G401 (cell line): Measurements from ENCODE around the gene KAT8. TPM values are rescaled to one million over a fixed set of nuclear protein-coding genes. Genes with fewer than 3 reads are reported as not detected.
A peak's percentile ranks its signal among the peaks of the same experiment; 100 is the strongest.
"Not testable (repeated sequence)": the region's sequence is repeated elsewhere in the genome, so short reads cannot be mapped to it uniquely, and the experiment has no call there.

ENCODE experiments used
- DNase-seq: peaks from one replicate; pipeline ENCODE4 v3.0.0-alpha.2; 2015; ENCODE audit warnings: low spot score
- in situ Hi-C: cut with HindIII; loops from 2 replicates; pipeline ENCODE4 v1.10.0; 2016; ENCODE audit warnings: low sequenced_read_pairs, mixed read lengths
- total RNA-seq: library from RNA; depleted of rRNA; stranded (reverse); fragments of >200 nt; shearing (Covaris generic); gene quantifications from 2 replicates; pipeline ENCODE4 v1.2.3, GENCODE V29; 2014

KAT8 gene
- total RNA-seq, 1 experiment from 2014 or later, result 86.9 TPM

DNA sequence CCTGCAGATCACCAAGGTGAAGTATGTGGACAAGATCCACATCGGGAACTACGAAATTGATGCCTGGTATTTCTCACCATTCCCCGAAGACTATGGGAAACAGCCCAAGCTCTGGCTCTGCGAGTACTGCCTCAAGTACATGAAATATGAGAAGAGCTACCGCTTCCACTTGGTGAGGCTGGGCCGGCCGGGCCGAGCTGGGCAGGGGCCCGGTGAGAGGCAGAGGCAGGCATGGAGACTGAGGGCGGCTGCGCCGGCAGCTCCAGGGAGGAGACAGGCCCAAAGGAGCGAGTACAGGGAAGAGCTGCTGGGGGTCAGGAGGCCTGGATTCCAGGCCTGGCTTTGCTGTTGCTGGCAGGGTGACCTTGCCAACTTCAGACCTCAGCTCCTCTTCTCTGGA lies 9.7 kb downstream of the KAT8 start:
- no peak for DNase-seq
- in situ Hi-C loops, result no loop called here

DNA sequence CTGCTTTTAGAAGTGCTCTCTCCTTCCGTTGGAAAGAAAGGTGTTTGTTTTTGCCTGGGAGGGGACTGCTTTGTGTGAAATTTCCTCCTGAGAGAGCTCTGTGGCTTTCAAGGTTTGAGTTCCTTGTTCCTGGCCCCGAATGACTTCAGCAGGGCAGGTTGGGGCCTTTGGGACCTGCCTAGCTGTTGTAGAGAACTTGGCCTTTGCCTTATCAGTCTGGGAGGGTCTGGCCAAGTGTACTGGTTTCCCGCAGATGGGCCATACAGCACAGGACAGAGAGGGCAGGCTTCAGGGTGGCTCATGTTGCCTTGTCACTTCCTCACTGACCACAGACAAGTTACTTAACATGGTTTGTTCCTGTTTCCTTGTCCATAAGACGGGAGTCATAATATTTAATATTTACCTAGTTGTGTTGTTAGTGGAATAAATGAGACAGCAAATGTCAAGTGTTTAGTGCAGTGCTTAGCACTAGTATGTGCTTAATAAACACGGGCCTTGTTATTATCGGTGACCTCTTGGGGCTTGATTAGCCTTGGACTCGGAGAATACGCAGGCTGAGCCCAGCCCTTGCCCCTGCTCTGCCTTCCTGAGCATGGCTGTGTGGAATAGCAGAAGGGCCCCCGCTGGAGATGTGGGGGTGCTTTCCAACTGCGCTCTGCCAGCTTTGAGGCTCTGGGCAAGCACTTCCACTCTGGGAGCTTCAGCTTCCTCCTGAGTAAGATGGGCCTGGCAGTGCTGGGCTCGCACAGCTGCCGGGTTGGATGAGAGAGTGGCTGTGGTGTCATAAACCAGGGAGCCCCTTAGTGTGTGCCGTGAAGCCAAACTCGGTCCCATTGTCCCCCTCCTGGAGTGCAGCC lies 11.5 kb downstream of the KAT8 start:
- DNase-seq, result no peak
- in situ Hi-C loops, result no loop called here

DNA sequence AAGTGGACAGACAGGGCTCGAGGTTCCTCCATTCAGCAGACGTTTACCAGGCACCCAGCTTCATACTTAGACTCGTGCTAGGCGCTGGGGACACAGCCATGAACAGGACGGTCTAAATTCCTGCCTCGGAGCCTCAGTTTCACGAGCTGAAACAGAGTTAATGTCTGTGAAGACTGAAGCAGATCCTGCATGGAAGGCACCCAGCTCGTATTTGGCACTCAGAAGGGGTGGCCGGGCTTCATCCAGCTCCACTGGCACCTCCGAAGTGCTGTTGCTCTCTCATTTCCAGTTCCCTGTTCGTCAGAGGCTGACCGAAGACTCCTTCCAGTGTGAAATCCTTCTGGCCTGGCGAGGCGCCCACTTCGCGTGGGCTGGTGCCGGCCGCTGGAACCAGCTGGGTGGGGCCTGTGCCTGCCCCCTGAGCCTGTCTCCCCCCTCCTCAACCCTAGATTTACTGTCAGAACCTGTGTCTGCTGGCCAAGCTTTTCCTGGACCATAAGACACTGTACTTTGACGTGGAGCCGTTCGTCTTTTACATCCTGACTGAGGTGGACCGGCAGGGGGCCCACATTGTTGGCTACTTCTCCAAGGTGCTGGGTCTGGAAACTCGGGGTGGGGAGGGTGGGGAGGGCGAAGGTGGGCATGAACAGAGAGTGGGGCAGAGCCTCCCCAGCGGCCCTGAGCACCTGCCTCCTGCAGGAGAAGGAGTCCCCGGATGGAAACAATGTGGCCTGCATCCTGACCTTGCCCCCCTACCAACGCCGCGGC lies 12.3 kb downstream of the KAT8 start:
- in situ Hi-C loops, result no loop called here
- peak; percentile 33 for DNase-seq

DNA sequence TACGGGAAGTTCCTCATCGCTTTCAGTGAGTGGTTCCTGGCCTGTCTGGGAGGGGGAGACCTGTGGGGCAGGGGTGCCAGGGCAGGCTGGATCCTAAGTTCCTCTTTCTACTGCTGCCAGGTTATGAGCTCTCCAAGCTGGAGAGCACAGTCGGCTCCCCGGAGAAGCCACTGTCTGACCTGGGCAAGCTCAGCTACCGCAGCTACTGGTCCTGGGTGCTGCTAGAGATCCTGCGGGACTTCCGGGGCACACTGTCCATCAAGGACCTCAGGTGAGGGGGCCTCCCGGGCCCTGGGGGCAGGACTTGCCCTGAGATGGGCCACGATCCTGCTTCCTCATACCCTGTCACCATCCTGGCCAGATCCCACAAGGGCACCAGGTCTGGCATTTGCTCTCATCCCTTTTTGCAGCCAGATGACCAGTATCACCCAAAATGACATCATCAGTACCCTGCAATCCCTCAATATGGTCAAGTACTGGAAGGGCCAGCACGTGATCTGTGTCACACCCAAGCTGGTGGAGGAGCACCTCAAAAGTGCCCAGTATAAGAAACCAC lies 12.9 kb downstream of the KAT8 start:
- no peak for DNase-seq
- in situ Hi-C loops, result no loop called here

DNA sequence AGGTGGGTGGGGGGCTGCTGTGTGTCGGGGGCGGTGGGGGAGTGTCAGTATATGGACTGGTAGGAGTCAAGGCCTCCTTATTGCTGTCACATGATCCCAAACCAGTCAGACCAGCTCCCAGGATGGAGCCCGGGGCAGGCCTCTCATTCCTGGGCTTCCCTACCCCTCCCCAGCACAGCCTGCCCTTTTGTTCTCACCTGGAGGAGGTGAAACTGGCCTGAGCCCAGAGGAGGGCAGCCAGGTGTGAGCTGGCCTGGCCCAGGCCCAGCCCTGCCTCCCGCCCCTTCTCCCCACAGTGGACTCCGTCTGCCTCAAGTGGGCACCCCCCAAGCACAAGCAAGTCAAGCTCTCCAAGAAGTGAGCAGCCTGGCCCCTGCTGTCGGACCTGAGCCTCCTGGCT lies 13.4 kb downstream of the KAT8 start:
- DNase-seq, result no peak
- in situ Hi-C loops, result no loop called here

DNA sequence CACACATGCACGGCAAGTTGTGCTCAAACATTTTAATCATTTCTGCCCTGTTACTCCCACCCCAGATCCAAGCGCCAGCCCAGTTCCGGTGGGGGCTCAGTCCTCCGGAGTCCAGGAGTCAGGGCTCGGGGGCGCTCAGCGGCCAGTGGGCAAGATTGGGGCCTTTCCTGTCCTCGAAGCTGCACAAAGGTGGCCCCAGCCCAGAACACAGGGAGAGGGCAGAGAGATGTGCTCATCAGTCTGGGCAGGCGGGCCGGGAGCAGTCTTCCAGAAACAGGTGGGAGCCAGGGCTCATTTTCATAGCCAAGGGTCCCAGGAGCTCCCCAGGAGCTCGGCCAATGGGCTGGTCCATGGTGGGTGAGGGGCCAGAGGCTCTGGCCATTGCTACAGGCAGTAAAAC lies 14.0 kb downstream of the KAT8 start:
- DNase-seq, result no peak
- in situ Hi-C loops, result no loop called here

DNA sequence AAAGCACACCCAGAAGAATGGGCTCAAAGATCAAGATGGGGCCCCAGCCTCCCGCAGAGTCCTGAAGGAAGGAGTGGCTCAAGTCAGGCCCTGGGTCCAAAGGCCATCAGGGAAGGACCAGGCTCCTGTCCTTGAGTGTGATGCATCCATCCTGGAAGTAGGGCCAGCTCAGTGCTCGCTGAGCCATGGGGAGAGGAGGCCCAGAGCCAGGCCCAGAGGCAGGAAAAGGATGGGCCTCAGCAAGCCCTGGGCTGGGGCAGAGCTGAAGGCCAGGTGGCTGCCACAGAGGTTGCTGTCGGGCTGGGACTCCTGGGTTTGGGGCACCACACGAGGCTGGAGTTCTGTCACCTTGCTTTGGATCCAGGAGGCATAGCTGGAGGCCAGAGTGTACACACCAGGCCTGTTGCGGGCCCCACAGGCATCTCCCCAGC lies 14.4 kb downstream of the KAT8 start:
- in situ Hi-C loops, result no loop called here
- DNase-seq, result no peak

DNA sequence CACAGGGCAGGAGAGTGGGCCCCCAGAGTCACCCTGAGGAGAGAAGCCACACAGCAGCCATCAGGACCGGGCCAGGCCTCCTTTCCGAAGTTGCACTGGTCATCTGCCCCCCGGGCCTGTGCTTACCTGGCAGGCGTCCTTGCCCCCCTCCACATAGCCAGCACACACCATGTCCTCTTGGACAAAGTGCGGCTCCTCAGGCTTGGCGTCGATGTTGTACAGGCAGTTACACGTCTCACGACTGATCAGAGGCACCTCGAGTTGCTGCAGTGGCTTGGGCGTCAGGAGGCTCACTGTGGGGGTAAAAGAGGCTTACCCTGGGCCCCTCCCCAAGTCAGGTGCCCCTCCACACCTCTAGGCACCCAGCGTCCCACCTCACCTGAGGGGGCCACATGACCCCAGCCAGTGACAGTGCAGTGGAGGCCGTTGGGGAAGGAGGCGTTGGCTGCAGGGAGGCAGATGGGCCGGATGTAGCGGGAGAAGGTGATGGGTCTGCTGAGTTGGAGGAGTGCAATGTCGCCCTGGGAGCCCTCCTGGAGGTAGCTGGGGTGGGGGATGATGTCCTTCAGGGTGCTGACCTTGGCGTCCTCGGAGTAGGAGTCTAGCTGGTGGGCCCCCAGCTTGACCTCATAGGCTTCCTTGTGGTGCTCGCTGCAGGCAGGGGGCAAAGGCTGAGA lies 15.0 kb downstream of the KAT8 start:
- in situ Hi-C loops, result no loop called here
- no peak for DNase-seq

DNA sequence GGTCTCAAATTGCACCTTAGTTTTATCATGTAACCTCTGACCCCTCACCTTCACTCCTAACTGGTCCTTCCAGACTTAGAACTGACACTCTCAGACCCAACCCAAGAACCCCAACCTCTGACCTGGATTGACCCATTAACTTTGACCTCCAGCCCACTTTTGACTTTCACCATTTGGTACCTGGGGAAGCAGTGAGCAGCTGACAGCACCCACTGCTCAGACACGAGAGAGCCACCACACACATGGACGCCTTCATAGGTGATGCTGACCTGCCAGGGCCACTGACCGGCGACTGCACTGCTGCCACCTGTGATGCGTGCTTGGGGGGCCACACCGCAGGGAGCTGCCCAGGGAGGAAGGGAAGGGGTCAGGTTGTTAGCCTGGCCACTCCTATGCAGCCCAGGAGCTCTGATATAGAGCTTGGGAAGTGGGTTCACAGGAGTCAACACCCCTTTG lies 15.6 kb downstream of the KAT8 start:
- DNase-seq, result no peak
- in situ Hi-C loops, result no loop called here

DNA sequence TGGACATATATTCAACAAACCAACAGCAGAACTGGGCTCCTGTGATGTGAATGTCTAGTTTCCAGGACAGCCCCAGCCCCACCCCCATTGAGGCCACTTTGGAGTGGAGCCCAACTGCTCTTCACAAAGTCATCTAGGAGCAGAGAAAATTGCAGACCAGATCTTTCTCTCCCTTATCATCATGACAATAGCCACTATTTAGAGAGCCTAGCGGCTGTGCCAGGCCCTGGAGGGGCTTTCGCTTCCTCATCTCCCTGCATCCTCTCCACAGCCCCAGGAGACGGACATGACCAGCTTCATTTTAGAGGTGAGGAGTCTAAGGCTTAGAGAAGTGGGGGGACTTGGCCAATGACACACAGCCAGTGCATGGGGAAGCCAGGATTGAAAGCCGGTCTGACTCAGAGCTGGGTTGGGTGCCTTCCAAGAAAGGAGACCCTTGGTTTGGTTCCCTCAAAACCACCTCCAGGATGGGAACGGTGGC lies 16.7 kb downstream of the KAT8 start:
- in situ Hi-C loops, result no loop called here
- no peak for DNase-seq

DNA sequence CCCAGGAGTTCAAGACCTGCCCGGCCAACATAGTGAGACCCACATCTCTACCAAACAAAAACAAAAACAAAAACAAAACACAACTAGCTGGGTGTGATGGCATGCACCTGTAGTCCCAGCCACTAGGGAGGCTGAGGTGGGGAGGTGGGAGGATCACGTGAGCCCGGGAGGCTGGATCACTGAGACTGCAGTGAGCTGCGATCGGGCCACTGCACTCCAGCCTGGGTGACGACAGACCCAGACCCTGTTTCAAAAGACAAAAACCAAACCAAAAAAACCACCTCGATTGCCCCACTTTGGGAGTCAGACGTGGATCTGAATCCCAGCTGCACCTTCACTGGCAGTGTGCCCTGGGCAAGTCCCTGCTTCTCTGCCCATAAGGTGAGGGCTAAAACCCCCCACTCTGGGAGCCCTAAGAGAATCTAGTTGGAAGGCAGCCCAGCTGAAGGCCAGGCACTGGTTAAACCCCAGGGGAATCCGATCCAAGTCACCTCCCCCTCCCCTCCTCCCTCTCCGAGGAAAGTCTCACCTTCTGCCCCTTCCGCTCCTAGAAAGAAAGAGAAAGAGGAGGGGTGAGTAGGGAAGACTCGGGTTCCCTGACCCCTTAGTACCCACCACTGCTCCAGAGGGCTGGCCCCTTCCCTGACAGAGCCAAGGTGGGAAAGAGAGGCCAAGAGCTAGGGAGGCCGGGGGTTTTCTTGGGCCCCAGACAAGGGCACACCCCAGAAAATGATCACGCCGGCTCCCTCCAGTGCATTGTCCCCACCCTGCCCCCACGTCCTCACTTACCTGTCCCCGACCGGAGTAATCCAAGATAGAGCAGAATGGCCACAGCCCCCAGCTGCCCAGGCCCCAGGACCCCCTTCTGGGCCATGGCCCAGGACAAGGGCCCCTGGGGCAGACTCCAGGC lies 17.4 kb downstream of the KAT8 start:
- DNase-seq, result peak; percentile 13
- in situ Hi-C loops, result no loop called here

DNA sequence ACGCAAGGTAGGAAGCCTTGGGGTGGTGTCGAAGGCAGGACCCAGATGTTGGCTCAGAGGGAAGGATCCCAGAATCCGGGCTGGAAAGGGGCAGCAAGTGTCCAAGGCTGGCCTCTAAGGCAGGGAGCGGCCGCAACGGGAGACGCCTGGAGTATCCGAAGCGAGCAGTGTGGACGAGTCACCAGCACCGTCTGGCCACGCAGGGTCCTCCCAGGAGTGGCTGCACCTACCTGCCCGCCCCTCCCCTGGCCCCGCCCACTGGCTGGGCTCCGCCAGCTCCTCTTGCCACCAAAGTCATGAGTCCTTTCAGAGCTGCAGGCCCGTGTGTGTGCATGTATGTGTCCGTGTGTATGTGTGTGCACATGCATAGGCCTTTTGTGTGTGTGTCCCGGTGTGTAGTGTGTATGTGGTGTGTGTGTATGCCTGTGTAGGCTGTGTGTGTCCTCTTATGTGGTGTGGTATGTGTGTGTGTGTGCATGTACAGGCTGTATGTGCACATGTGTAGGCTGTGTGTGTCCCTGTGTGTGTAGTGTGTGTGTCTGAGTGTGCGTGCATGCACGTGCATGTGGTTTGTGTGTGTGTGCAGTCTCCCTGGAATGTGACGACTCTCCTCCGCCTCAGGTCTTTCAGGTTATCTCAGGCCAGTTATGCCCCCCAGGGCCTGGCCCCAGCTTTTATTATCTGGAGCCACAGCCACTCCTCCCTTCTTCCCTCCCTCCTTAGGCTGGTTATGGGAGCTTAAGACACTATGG lies 18.2 kb downstream of the KAT8 start, which contains the start of gene PRSS8:
TSS of gene PRSS8 (minus strand) at position 193 of the 752 bp plus-strand sequence. CDS start 229 bp downstream, outside the sequence.
- DNase-seq, result peak; percentile 32
- in situ Hi-C loops, result no loop called here

DNA sequence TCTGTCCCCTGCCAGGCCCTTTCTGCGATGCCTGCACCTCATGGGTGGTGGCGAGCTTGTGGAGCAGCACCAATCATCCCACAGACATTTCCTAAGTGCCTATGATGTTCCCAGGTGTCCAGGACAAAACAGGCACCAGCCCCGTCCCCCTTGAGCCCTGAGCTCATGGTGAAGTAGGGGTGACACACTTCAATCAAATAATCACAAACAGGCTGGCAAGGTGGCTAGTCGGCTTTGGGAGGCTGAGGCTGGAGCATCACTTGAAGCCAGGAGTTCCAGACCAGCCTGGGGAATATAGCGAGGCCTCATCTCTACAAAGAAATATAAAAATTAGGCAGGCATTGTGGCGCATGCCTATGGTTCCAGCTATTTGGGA lies 18.8 kb downstream of the KAT8 start:
- in situ Hi-C loops, result no loop called here
- no peak for DNase-seq

DNA sequence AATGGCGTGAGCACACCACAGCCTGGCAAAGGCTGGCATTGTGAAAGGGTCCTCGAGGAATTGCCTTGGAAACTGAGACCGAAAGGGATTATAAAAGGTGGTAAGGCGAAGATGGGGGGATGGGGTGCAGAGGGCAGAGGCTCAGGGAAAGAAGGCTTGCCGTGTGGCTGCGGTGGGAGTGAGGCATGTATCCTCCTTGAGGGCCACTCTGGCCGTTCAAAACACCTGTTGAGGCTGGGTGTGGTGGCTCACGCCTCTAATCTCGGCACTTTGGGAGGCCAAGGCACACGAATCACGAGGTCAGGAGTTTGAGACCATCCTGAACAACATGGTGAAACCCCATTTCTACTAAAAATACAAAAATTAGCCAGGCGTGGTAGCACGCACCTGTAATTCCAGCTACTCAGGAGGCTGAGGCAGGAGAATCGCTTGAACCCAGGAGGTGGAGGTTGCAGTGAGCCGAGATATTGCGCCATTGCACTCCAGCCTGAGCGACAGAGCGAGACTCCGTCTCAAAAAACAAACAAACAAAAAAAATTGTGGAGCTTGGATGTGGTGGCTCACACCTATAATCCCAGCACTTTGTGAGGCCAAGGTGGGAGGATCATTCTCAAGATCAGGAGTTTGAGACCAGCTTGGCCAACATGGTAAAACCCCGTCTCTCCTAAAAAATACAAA lies 19.5 kb downstream of the KAT8 start:
- DNase-seq, in situ Hi-C loops: not testable (repeated sequence)

DNA sequence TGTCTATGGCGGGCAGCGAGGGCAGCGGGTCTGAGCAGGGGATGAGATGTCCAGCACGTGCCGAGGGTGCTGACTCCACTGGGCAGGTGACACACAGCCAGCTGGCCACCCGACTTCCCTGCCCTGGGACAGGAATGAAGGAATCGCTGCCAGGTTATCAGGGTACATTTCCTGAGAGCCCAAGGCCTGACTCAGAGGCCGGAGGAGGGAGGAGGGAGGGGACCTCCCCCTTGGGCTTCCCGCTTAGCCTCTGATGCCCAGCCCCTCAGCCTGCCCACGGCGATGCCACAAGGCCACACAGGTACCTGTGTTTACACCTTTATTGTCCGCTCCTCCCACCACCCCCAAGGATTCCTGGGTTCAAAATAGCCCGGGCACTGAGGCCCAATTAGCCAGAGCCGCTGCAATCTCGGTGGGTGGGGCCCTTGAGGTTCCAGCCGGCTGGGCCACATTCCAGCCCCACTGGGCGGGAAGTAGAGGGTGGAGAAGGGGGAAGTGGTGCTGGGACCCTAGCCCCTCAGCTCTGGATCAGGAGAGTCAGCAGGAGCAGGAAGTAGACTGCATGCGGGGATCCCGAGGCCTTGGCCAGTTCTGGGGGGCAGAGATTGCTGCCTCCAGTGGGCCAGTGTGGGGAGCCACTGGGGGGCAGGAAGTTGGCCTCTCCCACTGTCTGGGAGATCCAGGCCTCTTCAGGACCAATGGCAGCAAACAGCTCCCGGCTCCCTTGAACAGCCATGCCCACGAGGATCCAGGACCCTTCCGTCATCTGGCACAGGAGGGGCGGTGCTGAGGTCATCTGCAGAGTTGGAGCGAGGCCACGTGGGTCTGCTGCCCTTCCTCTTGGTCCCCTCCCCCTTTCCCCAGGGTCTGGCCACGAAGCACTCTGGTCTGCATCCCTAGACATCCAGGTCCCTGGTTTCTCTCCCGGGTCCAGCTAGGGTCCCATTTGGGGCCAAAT lies 21.4 kb downstream of the KAT8 start:
- in situ Hi-C loops, result no loop called here
- DNase-seq, result no peak

DNA sequence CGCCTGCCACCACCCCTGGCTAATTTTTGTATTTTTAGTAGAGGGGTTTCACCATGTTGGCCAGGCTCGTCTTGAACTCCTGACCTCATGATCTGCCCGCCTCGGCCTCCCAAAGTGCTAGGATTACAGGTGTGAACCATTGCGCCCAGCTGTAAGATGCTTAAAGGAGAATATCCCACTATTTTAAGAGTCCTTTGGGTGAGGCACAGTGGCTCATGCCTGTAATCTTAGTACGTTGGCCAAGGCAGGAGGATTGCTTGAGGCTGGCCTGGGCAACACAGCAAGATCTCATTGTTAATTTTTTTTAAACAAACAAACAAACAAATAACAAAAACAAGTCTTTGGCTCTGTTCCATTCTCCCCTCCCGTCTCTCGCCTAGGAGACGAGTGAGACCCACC lies 23.6 kb downstream of the KAT8 start:
- DNase-seq, in situ Hi-C loops: not testable (repeated sequence)
